GM18867 (cell line): Measurements from ENCODE around the gene PLCXD1.
A peak's percentile ranks its signal among the peaks of the same experiment; 100 is the strongest.
"Not testable (repeated sequence)": the region's sequence is repeated elsewhere in the genome, so short reads cannot be mapped to it uniquely, and the experiment has no call there.

Experiments used
- ATAC-seq: cut with Tn5 transposase; IDR thresholded peaks from one replicate; pipeline ENCODE4 v1.9.1; 2021; ENCODE audit warnings: mild to moderate bottlenecking, moderate library complexity; ENCODE audit not compliant: unreplicated experiment

The PLCXD1 gene

DNA sequence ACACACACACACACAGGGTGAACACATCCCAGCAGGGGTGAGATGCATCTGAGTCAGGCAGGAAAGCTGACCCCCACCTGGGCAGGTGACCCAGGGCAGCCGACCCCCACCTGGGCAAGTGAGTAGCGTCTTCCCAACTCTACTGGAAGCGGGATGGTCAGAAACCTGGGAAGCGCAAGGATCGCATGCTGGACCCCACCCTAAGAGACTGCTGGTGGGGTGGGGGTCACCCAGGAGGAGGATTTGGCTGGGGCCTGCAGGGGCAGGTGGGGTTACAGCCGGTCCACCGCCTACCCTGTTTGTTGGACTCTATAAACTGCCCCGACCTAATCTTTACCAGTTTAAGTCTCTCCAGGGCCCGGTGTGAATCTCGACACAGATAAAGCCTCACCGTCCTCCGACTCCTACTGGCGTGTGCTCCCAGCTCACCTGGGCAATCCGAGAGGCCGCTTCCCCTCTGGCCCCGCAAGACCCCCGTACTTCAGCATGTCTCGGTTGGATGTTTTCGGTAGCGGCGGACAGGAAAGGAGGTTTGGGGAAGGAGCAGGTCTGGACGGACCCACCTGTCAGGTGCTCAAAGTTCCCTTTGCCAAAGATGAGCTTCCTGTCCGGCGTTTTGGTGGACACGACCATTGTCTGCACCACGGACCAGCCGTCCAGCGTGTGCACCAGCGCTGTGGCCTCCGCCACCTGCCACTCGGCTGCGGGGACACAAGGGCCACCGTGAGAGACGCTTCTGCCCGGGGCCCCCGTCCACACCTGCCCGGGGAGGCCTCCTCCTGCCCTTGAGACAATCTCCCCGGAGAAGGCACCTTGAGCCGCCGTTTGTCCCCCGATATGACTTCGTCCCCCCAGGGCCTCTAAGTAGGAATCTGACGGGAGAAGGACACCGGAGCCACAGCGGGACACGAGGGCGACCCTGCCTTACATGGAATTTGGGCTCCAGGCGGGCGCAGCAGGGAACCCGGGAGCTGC is 35.5 kb downstream of the PLCXD1 start:
- ATAC-seq: no peak

GRCh38 chrX:317424-318067 is 36.4 kb downstream of the PLCXD1 start:
- ATAC-seq: no peak

- peak; percentile 65 for ATAC-seq
Observed at GRCh38 chrX:318068-318738, 37.0 kb downstream of the PLCXD1 start.

GRCh38 chrX:318739-319578 is 37.8 kb downstream of the PLCXD1 start, which contains the start of gene GTPBP6:
GTPBP6 (minus strand) TSS chrX:318796; CDS start chrX:318787, 9 bp downstream.
- ATAC-seq: peak; percentile 79

DNA sequence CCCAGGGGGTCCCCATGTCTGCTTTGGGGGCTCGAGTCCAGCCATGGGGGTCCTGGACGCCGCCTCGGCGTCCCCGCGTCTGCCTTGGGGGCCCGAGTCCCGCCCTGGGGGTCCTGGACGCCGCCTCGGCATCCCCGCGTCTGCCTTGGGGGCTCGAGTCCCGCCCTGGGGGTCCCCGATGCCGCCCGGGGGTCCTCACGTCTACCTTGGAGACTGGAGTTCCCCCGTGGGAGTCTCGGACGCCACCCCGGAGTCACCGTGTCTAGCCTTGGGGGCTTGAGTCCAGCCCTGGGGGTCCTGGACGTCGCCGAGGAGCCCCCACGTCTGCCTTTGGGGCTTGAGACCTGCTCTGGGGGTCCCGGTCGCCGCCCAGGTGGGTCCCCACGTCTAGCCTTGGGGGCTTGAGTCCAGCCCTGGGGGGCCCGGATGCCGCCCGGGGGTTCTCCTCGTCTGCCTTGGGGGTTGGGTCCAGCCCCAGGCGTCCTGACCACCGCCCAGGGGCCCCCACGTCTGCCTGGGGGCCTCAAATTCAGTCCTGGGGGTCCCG is 38.5 kb downstream of the PLCXD1 start:
- no peak for ATAC-seq

- no peak for ATAC-seq
Observed at GRCh38 chrX:320126-320783, 39.1 kb downstream of the PLCXD1 start.

- ATAC-seq: no peak
Observed at GRCh38 chrX:323721-324628, 42.8 kb downstream of the PLCXD1 start.

DNA sequence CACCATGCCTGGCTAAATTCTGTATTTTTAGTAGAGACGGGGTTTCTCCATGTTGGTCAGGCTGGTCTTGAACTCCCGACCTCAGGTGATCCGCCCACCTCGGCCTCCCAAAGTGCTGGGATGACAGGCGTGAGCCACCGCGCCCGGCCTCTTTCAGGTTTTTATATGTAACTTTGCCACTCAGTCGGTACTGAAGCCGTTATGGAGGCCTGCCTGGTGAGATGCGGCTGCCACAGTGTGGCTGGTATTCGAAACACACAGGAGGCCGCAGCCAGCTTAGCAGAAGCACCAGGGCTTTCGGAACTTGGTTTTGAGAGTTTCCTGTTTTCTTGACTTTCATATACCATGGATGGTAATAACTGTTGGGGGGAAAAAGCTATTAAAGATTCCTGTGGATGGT is 43.5 kb downstream of the PLCXD1 start:
- ATAC-seq: not testable (repeated sequence)

DNA sequence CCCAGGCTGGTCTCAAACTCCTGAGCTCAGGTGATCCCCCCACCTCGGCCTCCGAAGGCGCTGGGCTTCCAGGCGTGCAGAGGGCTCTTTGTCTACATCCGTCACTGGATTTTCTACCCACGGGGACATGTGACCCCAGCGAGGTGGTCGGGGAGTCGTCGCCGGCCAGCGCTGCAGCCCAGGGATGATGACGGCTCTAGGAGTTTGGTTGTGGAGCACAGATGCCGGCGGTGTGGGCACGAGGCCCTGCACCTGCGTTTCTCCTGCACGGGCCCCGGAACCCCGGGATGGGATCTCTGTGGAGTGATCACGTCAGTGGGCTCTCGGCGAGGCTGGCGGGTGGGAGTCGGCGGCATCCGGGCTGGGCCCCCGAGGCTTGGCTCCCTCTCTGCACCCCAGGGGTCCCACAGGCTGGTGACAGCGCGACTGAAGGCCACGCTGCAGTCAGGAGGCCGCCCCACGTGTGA is 46.5 kb downstream of the PLCXD1 start:
- no peak for ATAC-seq

GRCh38 chrX:329291-329910 is 48.2 kb downstream of the PLCXD1 start:
- no peak for ATAC-seq

- not testable (repeated sequence) for ATAC-seq
Observed at GRCh38 chrX:330141-330725, 49.1 kb downstream of the PLCXD1 start.

GRCh38 chrX:330726-331150 is 49.6 kb downstream of the PLCXD1 start:
- no peak for ATAC-seq

GRCh38 chrX:331151-331824 is 50.1 kb downstream of the PLCXD1 start:
- ATAC-seq: no peak

DNA sequence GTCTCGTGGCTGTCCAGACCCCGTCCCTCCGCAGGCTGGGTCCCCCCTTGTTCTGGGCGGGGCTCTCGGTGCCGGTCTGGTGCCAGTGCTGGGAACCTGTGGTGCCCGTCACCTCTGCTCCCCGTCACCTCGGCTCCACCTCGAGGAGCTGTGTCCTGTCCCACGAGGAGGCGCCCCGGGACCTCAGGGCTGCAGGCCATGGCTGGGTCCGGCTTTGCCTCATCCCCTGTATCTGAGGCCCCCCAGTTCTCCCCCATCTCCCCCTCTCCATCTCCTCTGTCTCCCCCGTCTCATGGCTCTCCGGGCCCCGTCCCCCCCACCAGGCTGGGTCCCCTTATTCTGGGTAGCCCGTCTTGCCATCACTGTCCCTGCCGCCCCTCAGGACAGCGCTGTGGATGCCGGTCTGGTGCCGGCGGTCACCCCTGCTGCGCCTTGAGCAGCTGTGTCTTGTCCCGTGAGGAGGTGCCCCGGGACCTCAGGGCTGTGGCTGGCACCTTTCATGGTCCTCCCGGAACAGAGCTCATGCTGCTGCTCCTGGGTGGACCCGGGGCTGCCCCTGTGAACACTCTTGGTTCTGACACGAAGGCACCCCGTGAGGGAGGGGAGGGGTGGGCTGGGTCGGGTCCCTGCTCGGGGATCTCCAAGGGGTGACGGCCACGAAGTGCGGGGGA is 50.8 kb downstream of the PLCXD1 start:
- no peak for ATAC-seq

GRCh38 chrX:332496-332860 is 51.3 kb downstream of the PLCXD1 start:
- no peak for ATAC-seq

GRCh38 chrX:332916-333610 is 51.9 kb downstream of the PLCXD1 start:
- no peak for ATAC-seq
